HEK293 (cell line): ENCODE results near the gene RNF31.

Source experiments
- CTCF ChIA-PET: fragments of 350-600 bp; formaldehyde crosslinking; extraction: SDS; loops from one replicate; lab custom pipeline; 2021; ENCODE audit warnings: antibody characterized with exemption; lab: Yijun Ruan, JAX
- POLR2A ChIA-PET: fragments of 300-600 bp; formaldehyde crosslinking; extraction: SDS; loops from one replicate; lab custom pipeline; 2020; ENCODE audit warnings: antibody characterized with exemption, inconsistent platforms; lab: Yijun Ruan, JAX
- H3K27ac ChIP-seq: fragments of 200-500 bp; sonication (Bioruptor generic); 2 replicates; pipeline ENCODE4 v1.5.1; 2014; ENCODE audit warnings: low read depth, low read length, control low read depth, inconsistent platforms; ENCODE audit errors: extremely low read depth
- H3K36me3 ChIP-seq, 2 experiments: fragments of 200-500 bp in 1 of 2; sonication (Bioruptor generic) in 1 of 2; 1 replicate in 1 of 2; 2 replicates in 1 of 2; pipeline ENCODE4 v1.5.1; 2014 to 2017; ENCODE audit warnings: inconsistent platforms in 2 of 2, low read length in 2 of 2; ENCODE audit not compliant: control insufficient read depth in 2 of 2, insufficient read depth in 1 of 2
- H3K4me1 ChIP-seq: fragments of 200-500 bp; sonication (Bioruptor generic); 2 replicates; pipeline ENCODE4 v1.5.1; 2014; ENCODE audit warnings: mild to moderate bottlenecking, low read length, inconsistent platforms; ENCODE audit not compliant: control insufficient read depth, insufficient read depth
- H3K4me3 ChIP-seq: 2 replicates; pipeline ENCODE4 v1.5.1; 2011; ENCODE audit warnings: low read depth, mild to moderate bottlenecking, control low read depth, low read length, moderate library complexity
- H3K9me3 ChIP-seq: fragments of 200-500 bp; sonication (Bioruptor generic); 2 replicates; pipeline ENCODE4 v1.5.1; 2014; ENCODE audit warnings: low read depth, low read length, inconsistent platforms; ENCODE audit not compliant: control insufficient read depth, insufficient read depth
- EGR2 ChIP-seq: fragments of 450-650 bp; formaldehyde crosslinking; IDR thresholded peaks from 2 replicates; pipeline ENCODE4 v1.5.1; 2016; ENCODE audit warnings: low read depth, missing biosample characterization, missing genetic modification characterization
- HOXD13 ChIP-seq: sonication (generic); formaldehyde crosslinking; IDR thresholded peaks from 2 replicates; pipeline ENCODE4 v1.8.0; 2022; ENCODE audit warnings: missing genetic modification reagents, borderline replicate concordance
- SALL2 ChIP-seq: fragments of 450-650 bp; formaldehyde crosslinking; IDR thresholded peaks from 2 replicates; pipeline ENCODE4 v1.5.0; 2017; ENCODE audit warnings: missing biosample characterization, mild to moderate bottlenecking, missing genetic modification characterization, borderline replicate concordance
- ZBTB48 ChIP-seq: fragments of 450-650 bp; formaldehyde crosslinking; IDR thresholded peaks from 2 replicates; pipeline ENCODE4 v1.5.1; 2016; ENCODE audit warnings: missing biosample characterization, missing genetic modification characterization
- ZNF10 ChIP-seq: fragments of 450-650 bp; formaldehyde crosslinking; IDR thresholded peaks from 2 replicates; pipeline ENCODE4 v1.5.1; 2017; ENCODE audit warnings: missing biosample characterization, missing genetic modification characterization
- ZNF132 ChIP-seq: fragments of 450-650 bp; formaldehyde crosslinking; IDR thresholded peaks from 2 replicates; pipeline ENCODE4 v1.5.1; 2017; ENCODE audit warnings: missing biosample characterization, missing genetic modification characterization, borderline replicate concordance
- ZNF138 ChIP-seq: fragments of 450-650 bp; formaldehyde crosslinking; IDR thresholded peaks from 2 replicates; pipeline ENCODE4 v1.5.1; 2016; ENCODE audit warnings: missing biosample characterization, missing genetic modification characterization, borderline replicate concordance
- ZNF140 ChIP-seq: fragments of 450-650 bp; formaldehyde crosslinking; IDR thresholded peaks from 2 replicates; pipeline ENCODE4 v1.5.1; 2016; ENCODE audit warnings: missing biosample characterization, missing genetic modification characterization
- ZNF223 ChIP-seq: fragments of 450-650 bp; formaldehyde crosslinking; IDR thresholded peaks from 2 replicates; pipeline ENCODE4 v1.5.1; 2016; ENCODE audit warnings: missing biosample characterization, missing genetic modification characterization
- ZNF24 ChIP-seq: fragments of 450-650 bp; formaldehyde crosslinking; IDR thresholded peaks from 2 replicates; pipeline ENCODE4 v1.5.1; 2016; ENCODE audit warnings: missing biosample characterization, missing genetic modification characterization
- ZNF292 ChIP-seq: fragments of 450-650 bp; formaldehyde crosslinking; IDR thresholded peaks from 2 replicates; pipeline ENCODE4 v1.5.1; 2016; ENCODE audit warnings: low read depth, missing biosample characterization, missing genetic modification characterization, borderline replicate concordance
- ZNF302 ChIP-seq: fragments of 450-650 bp; formaldehyde crosslinking; IDR thresholded peaks from 2 replicates; pipeline ENCODE4 v1.5.1; 2016; ENCODE audit warnings: missing biosample characterization, missing genetic modification characterization, low read depth
- ZNF354C ChIP-seq: fragments of 450-650 bp; formaldehyde crosslinking; IDR thresholded peaks from 2 replicates; pipeline ENCODE4 v1.5.1; 2016; ENCODE audit warnings: missing biosample characterization, missing genetic modification characterization, low read depth, borderline replicate concordance
- ZNF366 ChIP-seq: fragments of 450-650 bp; formaldehyde crosslinking; conservative IDR thresholded peaks from 2 replicates; pipeline ENCODE4 v1.5.1; 2016; ENCODE audit warnings: missing biosample characterization, missing genetic modification characterization
- ZNF510 ChIP-seq: fragments of 450-650 bp; formaldehyde crosslinking; IDR thresholded peaks from 2 replicates; pipeline ENCODE4 v1.5.1; 2018; ENCODE audit warnings: mild to moderate bottlenecking, missing genetic modification characterization, missing biosample characterization; ENCODE audit not compliant: insufficient replicate concordance
- ZNF521 ChIP-seq: fragments of 450-650 bp; formaldehyde crosslinking; IDR thresholded peaks from 2 replicates; pipeline ENCODE4 v1.5.1; 2017; ENCODE audit warnings: missing biosample characterization, mild to moderate bottlenecking, missing genetic modification characterization
- ZNF530 ChIP-seq: fragments of 450-650 bp; formaldehyde crosslinking; IDR thresholded peaks from 2 replicates; pipeline ENCODE4 v1.5.1; 2016; ENCODE audit warnings: low read depth, missing biosample characterization, missing genetic modification characterization
- ZNF670 ChIP-seq: fragments of 450-650 bp; formaldehyde crosslinking; IDR thresholded peaks from 2 replicates; pipeline ENCODE4 v1.5.1; 2016; ENCODE audit warnings: missing biosample characterization, missing genetic modification characterization, low read depth
- ZNF707 ChIP-seq: fragments of 450-650 bp; formaldehyde crosslinking; IDR thresholded peaks from 2 replicates; pipeline ENCODE4 v1.5.1; 2016; ENCODE audit warnings: missing biosample characterization, missing genetic modification characterization
- ZNF747 ChIP-seq: fragments of 450-650 bp; formaldehyde crosslinking; IDR thresholded peaks from 2 replicates; pipeline ENCODE4 v1.5.1; 2016; ENCODE audit warnings: missing biosample characterization, missing genetic modification characterization
- ZNF76 ChIP-seq: fragments of 450-650 bp; formaldehyde crosslinking; IDR thresholded peaks from 2 replicates; pipeline ENCODE4; 2016; ENCODE audit warnings: low read depth, missing biosample characterization, missing genetic modification characterization, borderline replicate concordance
- ZSCAN16 ChIP-seq: fragments of 450-650 bp; formaldehyde crosslinking; IDR thresholded peaks from 2 replicates; pipeline ENCODE4 v1.5.1; 2016; ENCODE audit warnings: missing biosample characterization, missing genetic modification characterization
- TF ChIP-seq, protein P1 (sequence below): fragments of 450-650 bp; formaldehyde crosslinking; IDR thresholded peaks from 2 replicates; pipeline ENCODE4 v1.5.1; 2016; ENCODE audit warnings: missing biosample characterization, missing genetic modification characterization
- TF ChIP-seq, protein P2 (sequence below): fragments of 450-650 bp; formaldehyde crosslinking; IDR thresholded peaks from 2 replicates; pipeline ENCODE4 v1.5.1; 2016; ENCODE audit warnings: missing biosample characterization, missing genetic modification characterization
- TF ChIP-seq, protein P3 (sequence below): fragments of 450-650 bp; formaldehyde crosslinking; optimal IDR thresholded peaks from 2 replicates; pipeline ENCODE3; 2016; ENCODE audit warnings: missing biosample characterization, mild to moderate bottlenecking, missing genetic modification characterization

Gene RNF31

GRCh38 chr14:24185741-24186140 lies 38.4 kb downstream of the RNF31 start:
- Histone ChIP-seq H3K4me3 (no peak overlapping the region), H3K36me3 (peaks cover 0 to 83% of the 10 kb centered on the region in 2 experiments; a peak in 2 of 3 replicates), H3K27ac (no peak overlapping the region), H3K9me3 (no peaks in the 10 kb centered on the region), H3K4me1 (peaks cover 7% of the 10 kb centered on the region; the same call in 1 of the 2 replicates)
- ChIA-PET POLR2A (interaction anchor here (0.7 to 1.0 kb wide), 2 partner anchors 10 to 15 kb away, joined by 4 to 8 read pairs; no protein-coding TSS in a partner anchor), CTCF (interaction anchor here (0.6 to 2.2 kb wide), 3 partner anchors 24 to 111 kb away, joined by 3 to 8 read pairs (median 5); partner anchors contain the start of gene IRF9)
- TF ChIP-seq ZNF366 (tag by site-specific recombination) (no peak), ZNF223 (tag by site-specific recombination) (no peak), SALL2 (tag by site-specific recombination) (no peak), ZNF24 (tag by site-specific recombination) (no peak), ZNF521 (tag by site-specific recombination) (no peak), ZNF76 (tag by site-specific recombination) (no peak), ZNF10 (tag by site-specific recombination) (no peak), ZBTB48 (no peak), ZSCAN16 (tag by site-specific recombination) (no peak), ZNF302 (no peak), ZNF140 (no peak), ZNF292 (no peak), ZNF132 (tag by site-specific recombination) (no peak), ZNF707 (tag by site-specific recombination) (no peak), ZNF530 (tag by site-specific recombination) (no peak), EGR2 (no peak)
- TF ChIP-seq, protein P1, sequence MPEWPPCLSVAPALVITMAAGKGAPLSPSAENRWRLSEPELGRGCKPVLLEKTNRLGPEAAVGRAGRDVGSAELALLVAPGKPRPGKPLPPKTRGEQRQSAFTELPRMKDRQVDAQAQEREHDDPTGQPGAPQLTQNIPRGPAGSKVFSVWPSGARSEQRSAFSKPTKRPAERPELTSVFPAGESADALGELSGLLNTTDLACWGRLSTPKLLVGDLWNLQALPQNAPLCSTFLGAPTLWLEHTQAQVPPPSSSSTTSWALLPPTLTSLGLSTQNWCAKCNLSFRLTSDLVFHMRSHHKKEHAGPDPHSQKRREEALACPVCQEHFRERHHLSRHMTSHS (tag by site-specific recombination) = no peak
- TF ChIP-seq, protein P2, sequence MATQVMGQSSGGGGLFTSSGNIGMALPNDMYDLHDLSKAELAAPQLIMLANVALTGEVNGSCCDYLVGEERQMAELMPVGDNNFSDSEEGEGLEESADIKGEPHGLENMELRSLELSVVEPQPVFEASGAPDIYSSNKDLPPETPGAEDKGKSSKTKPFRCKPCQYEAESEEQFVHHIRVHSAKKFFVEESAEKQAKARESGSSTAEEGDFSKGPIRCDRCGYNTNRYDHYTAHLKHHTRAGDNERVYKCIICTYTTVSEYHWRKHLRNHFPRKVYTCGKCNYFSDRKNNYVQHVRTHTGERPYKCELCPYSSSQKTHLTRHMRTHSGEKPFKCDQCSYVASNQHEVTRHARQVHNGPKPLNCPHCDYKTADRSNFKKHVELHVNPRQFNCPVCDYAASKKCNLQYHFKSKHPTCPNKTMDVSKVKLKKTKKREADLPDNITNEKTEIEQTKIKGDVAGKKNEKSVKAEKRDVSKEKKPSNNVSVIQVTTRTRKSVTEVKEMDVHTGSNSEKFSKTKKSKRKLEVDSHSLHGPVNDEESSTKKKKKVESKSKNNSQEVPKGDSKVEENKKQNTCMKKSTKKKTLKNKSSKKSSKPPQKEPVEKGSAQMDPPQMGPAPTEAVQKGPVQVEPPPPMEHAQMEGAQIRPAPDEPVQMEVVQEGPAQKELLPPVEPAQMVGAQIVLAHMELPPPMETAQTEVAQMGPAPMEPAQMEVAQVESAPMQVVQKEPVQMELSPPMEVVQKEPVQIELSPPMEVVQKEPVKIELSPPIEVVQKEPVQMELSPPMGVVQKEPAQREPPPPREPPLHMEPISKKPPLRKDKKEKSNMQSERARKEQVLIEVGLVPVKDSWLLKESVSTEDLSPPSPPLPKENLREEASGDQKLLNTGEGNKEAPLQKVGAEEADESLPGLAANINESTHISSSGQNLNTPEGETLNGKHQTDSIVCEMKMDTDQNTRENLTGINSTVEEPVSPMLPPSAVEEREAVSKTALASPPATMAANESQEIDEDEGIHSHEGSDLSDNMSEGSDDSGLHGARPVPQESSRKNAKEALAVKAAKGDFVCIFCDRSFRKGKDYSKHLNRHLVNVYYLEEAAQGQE (tag by site-specific recombination) = no peak

- Histone ChIP-seq H3K27ac (no peak overlapping the region), H3K36me3 (peaks cover 5 to 81% of the 10 kb centered on the region in 2 experiments), H3K4me1 (peaks cover 7% of the 10 kb centered on the region; the same call in 1 of the 2 replicates), H3K4me3 (no peak overlapping the region), H3K9me3 (no peaks in the 10 kb centered on the region)
- CTCF ChIA-PET = interaction anchor here (0.6 to 3.0 kb wide), 2 partner anchors 26 to 211 kb away, joined by 3 to 12 read pairs; partner anchors contain the start of gene IRF9
- POLR2A ChIA-PET = interaction anchor here (1.0 to 2.0 kb wide), 2 partner anchors 8 to 27 kb away, joined by 4 to 5 read pairs; partner anchors contain the start of genes CHMP4A and TM9SF1
- TF ChIP-seq ZNF138 (tag by site-specific recombination) (no peak), ZNF510 (no peak), ZNF10 (tag by site-specific recombination) (no peak), ZNF747 (tag by site-specific recombination) (no peak), ZNF354C (tag by site-specific recombination) (no peak), ZNF670 (tag by site-specific recombination) (no peak), HOXD13 (no peak)
- TF ChIP-seq, protein P3, sequence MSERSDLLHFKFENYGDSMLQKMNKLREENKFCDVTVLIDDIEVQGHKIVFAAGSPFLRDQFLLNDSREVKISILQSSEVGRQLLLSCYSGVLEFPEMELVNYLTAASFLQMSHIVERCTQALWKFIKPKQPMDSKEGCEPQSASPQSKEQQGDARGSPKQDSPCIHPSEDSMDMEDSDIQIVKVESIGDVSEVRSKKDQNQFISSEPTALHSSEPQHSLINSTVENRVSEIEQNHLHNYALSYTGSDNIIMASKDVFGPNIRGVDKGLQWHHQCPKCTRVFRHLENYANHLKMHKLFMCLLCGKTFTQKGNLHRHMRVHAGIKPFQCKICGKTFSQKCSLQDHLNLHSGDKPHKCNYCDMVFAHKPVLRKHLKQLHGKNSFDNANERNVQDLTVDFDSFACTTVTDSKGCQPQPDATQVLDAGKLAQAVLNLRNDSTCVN = no peak
Measured at GRCh38 chr14:24186831-24187538, 39.7 kb downstream of the RNF31 start.
